Measurements from ENCODE around the gene PPP4R3B.

The PPP4R3B gene

GRCh38 chr2:55547001-55547400, 70.4 kb downstream of the PPP4R3B start:
- no peak for TF ChIP-seq CTCF (IDR thresholded peaks at IDR 0.05; ENCODE audit: low read depth, low read length)
- no peak overlapping the region for H3K4me3 ChIP-seq (ENCODE audit: low read depth, low read length)

- no peak for TF ChIP-seq CTCF (IDR thresholded peaks at IDR 0.05; ENCODE audit: low read depth, low read length)
- no peak overlapping the region for H3K4me3 ChIP-seq (ENCODE audit: low read depth, low read length)
These were observed 86.8 kb downstream of the PPP4R3B start for GRCh38 chr2:55530539-55531081.

- H3K4me3 ChIP-seq (ENCODE audit: low read depth, low read length): no peak overlapping the region
- TF ChIP-seq CTCF (IDR thresholded peaks at IDR 0.05; ENCODE audit: low read depth, low read length): no peak
These were observed 91.2 kb downstream of the PPP4R3B start for GRCh38 chr2:55526174-55526573.

- TF ChIP-seq CTCF (IDR thresholded peaks at IDR 0.05; ENCODE audit: low read depth, low read length): no peak
- H3K4me3 ChIP-seq (ENCODE audit: low read depth, low read length): no peak overlapping the region
These were observed 92.5 kb downstream of the PPP4R3B start for GRCh38 chr2:55524884-55525437.

GRCh38 chr2:55519938-55520885, 97.2 kb downstream of the PPP4R3B start:
- no peak for TF ChIP-seq CTCF (IDR thresholded peaks at IDR 0.05; ENCODE audit: low read depth, low read length)
- peak overlapping the region; percentile 89 for H3K4me3 ChIP-seq (ENCODE audit: low read depth, low read length)

GRCh38 chr2:55518841-55519165, 98.6 kb downstream of the PPP4R3B start:
- TF ChIP-seq CTCF (IDR thresholded peaks at IDR 0.05; ENCODE audit: low read depth, low read length): no peak
- peak overlapping the region; percentile 89 for H3K4me3 ChIP-seq (ENCODE audit: low read depth, low read length)
